Measurements from ENCODE around the gene CAMSAP2.

CAMSAP2 gene

GRCh38 chr1:200901350-200901749 is 162.7 kb downstream of the CAMSAP2 start:
- no peak overlapping the region for H3K4me3 ChIP-seq (ENCODE audit: low read depth, low read length, poor library complexity, severe bottlenecking)
- no peak overlapping the region for H3K27ac ChIP-seq (ENCODE audit: low read depth, low read length, poor library complexity, severe bottlenecking)
- TF ChIP-seq EZH2 (IDR thresholded peaks at IDR 0.05; ENCODE audit: borderline replicate concordance, low read length) (no peak), CTCF (IDR thresholded peaks at IDR 0.05; ENCODE audit: low read length) (no peak)
- no peak overlapping the region for H3K9ac ChIP-seq (ENCODE audit: low read length)
- no peaks in the 10 kb centered on the region for H3K4me1 ChIP-seq (ENCODE audit: insufficient read depth, low read length, severe bottlenecking)
- no peaks in the 10 kb centered on the region for H3K9me3 ChIP-seq (ENCODE audit: low read length)
- H3K27me3 ChIP-seq (ENCODE audit: insufficient read depth, low read length): no peaks in the 10 kb centered on the region; the same call in 1 of the 2 replicates
- H3K36me3 ChIP-seq (ENCODE audit: insufficient read depth, low read length): no peaks in the 10 kb centered on the region
- H2AFZ ChIP-seq (ENCODE audit: low read length): no peak overlapping the region
- no peaks in the 10 kb centered on the region for H3F3A ChIP-seq (ENCODE audit: insufficient read depth, low read length)
- H3K4me2 ChIP-seq (ENCODE audit: low read length): no peak overlapping the region
- no peaks in the 10 kb centered on the region for H4K20me1 ChIP-seq (ENCODE audit: insufficient read depth, low read length)
- H3K79me2 ChIP-seq (ENCODE audit: insufficient read depth, low read length): no peaks in the 10 kb centered on the region
- H3K9me2 ChIP-seq (ENCODE audit: low read depth, low read length): no peaks in the 10 kb centered on the region

DNA sequence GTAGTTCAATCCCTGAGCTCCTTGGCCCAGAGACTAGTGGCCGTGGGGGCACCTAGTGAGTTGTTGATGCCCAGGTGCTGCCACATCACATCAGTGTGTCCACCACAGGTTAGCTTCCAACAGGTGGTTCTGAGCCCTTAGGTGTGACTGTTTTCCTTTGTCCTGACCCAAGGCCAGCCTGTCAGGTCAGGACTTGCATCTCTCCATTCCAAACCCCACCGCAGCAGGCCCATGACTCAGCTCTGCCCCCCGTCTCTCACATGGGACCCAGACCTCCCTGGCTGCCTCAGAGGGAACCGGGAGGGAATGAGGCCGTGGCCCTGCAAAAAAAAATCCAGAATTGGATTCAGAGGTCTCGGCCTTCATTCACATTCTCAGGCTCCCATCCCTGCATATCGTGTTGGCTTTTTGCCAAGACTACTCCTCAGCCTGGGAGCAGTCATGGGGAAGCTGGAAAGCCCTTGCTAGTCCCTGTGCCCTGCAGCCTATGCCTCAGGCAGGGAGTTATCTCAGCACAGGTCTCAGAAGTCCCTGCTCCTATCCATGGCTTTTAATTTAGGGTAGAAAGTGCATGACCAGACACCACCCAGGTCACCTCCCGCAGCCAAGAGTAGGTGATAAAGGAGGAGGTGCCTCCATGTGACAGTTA is 163.2 kb downstream of the CAMSAP2 start:
- no peaks in the 10 kb centered on the region; the same call in 1 of the 2 replicates for H3K27me3 ChIP-seq (ENCODE audit: insufficient read depth, low read length)
- H3K9me3 ChIP-seq (ENCODE audit: low read length): no peaks in the 10 kb centered on the region
- no peaks in the 10 kb centered on the region for H3K36me3 ChIP-seq (ENCODE audit: insufficient read depth, low read length)
- H3K4me2 ChIP-seq (ENCODE audit: low read length): no peak overlapping the region
- no peaks in the 10 kb centered on the region for H4K20me1 ChIP-seq (ENCODE audit: insufficient read depth, low read length)
- no peaks in the 10 kb centered on the region for H3K9me2 ChIP-seq (ENCODE audit: low read depth, low read length)
- H3K27ac ChIP-seq (ENCODE audit: low read depth, low read length, poor library complexity, severe bottlenecking): no peak overlapping the region
- no peaks in the 10 kb centered on the region for H3F3A ChIP-seq (ENCODE audit: insufficient read depth, low read length)
- TF ChIP-seq EZH2 (IDR thresholded peaks at IDR 0.05; ENCODE audit: borderline replicate concordance, low read length) (no peak), CTCF (IDR thresholded peaks at IDR 0.05; ENCODE audit: low read length) (no peak)
- no peaks in the 10 kb centered on the region for H3K4me1 ChIP-seq (ENCODE audit: insufficient read depth, low read length, severe bottlenecking)
- no peak overlapping the region for H3K9ac ChIP-seq (ENCODE audit: low read length)
- no peak overlapping the region for H3K4me3 ChIP-seq (ENCODE audit: low read depth, low read length, poor library complexity, severe bottlenecking)
- no peak overlapping the region for H2AFZ ChIP-seq (ENCODE audit: low read length)
- H3K79me2 ChIP-seq (ENCODE audit: insufficient read depth, low read length): no peaks in the 10 kb centered on the region

- no peak overlapping the region for H3K4me3 ChIP-seq (ENCODE audit: low read depth, low read length, poor library complexity, severe bottlenecking)
- H3K27ac ChIP-seq (ENCODE audit: low read depth, low read length, poor library complexity, severe bottlenecking): no peak overlapping the region
- TF ChIP-seq CTCF (IDR thresholded peaks at IDR 0.05; ENCODE audit: low read length): no peak
- TF ChIP-seq EZH2 (IDR thresholded peaks at IDR 0.05; ENCODE audit: borderline replicate concordance, low read length): no peak
- no peaks in the 10 kb centered on the region for H3F3A ChIP-seq (ENCODE audit: insufficient read depth, low read length)
- H2AFZ ChIP-seq (ENCODE audit: low read length): no peak overlapping the region
- H3K9me2 ChIP-seq (ENCODE audit: low read depth, low read length): no peaks in the 10 kb centered on the region
- no peaks in the 10 kb centered on the region for H3K4me1 ChIP-seq (ENCODE audit: insufficient read depth, low read length, severe bottlenecking)
- no peaks in the 10 kb centered on the region for H3K79me2 ChIP-seq (ENCODE audit: insufficient read depth, low read length)
- H3K9me3 ChIP-seq (ENCODE audit: low read length): no peaks in the 10 kb centered on the region
- no peak overlapping the region for H3K9ac ChIP-seq (ENCODE audit: low read length)
- H4K20me1 ChIP-seq (ENCODE audit: insufficient read depth, low read length): no peaks in the 10 kb centered on the region
- no peaks in the 10 kb centered on the region for H3K36me3 ChIP-seq (ENCODE audit: insufficient read depth, low read length)
- no peak overlapping the region for H3K4me2 ChIP-seq (ENCODE audit: low read length)
- no peaks in the 10 kb centered on the region; the same call in 1 of the 2 replicates for H3K27me3 ChIP-seq (ENCODE audit: insufficient read depth, low read length)
Measured at GRCh38 chr1:200903793-200904192, 165.1 kb downstream of the CAMSAP2 start.
